T-helper 22 cell (primary cell): ENCODE measurements around the gene IL1RAPL1.

Source experiments
- DNase-seq: peaks from one replicate; pipeline ENCODE4 v3.0.0-alpha.2; 2020; ENCODE audit warnings: low read depth

Gene IL1RAPL1

DNA sequence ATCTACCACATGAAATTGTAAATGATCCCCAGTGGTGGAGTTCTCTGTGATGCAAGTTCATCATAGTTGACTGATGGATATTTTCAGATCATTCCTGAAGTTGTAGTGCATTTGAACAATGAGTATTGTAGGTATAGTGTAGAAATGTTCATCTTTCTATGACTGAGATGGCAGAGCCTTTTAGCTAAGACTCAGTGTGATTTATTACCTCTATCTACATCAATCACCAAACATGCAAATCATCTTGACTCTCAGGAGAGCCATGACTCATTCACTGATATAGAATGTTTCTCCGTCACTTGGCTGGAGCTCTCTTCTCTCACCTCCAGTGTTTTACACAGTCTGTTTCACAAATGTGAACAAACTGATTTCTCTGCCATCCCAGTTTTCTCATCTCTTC lies 392.6 kb downstream of the IL1RAPL1 start:
- no peak for DNase-seq

DNA sequence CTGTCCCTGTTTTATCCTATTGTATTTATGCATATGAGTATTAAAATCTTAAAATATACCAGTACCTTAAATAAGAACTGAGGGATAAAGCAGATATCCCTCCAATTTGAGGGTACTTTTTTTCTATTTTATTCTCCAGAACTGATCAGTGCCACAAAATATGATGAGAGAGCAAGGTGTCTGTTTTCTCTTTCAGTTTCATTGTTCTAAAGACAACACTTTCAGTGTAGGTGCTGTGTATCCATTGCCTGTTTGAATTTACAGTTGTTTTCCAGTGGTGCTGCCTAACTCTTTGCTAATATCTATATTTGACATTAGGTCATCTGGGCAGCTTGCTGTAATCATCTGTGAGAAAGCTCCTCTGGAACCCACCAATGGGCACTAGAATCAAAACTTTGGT lies 394.7 kb downstream of the IL1RAPL1 start:
- DNase-seq: no peak

DNA sequence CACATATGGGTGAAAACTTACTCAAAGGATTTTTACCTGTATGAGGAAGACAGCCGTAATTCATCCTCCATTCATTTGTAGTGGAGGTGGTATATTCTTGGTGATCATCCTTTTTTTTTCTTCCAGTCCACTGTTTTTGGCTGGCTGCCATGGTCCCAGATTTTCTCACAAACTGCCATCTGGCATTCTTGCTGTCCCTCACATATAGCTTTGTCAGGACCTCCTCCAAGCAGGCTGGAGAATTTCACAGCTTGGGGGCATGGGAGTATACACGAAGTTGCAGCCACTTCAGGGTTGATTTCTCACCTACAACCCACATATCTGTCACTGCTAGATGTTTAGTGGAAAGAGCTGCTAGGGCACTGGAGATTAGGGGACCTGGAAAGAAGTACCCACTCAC lies 401.0 kb downstream of the IL1RAPL1 start:
- no peak for DNase-seq

DNA sequence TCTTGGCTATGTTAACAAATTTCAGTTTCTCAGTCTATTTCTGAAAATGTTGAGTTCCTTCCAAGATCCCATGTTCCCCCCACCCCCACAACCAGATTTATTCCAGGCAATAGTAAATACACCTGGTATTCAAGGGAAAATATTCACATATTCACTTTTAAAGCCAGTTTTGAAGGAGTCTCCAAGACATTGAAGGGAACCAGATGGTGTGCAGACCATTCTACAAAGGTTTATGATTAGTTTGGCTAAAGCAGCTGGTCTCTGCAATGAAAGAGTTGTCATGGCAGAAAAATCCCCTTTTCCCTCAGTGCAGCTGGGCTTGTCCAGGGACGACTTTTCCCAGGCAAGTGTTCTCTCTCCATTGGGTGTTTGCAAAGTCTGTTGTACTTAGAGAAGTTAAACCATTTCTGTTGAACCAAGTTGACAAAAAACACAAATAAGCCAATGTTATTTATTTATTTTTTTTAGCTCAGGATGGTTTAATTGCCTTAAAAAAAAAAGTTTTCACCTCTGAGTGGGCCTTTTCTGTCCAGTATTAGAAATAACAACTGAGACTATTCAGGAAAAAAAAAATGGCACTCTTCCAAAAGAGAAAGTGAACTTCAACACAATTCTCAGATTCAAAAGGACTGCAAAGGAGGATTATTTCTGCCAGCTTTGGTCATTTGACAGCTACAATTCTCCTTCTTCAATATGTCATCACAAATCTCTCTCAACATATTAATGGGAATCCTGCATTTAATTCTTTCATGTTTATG lies 410.6 kb downstream of the IL1RAPL1 start:
- DNase-seq: no peak

DNA sequence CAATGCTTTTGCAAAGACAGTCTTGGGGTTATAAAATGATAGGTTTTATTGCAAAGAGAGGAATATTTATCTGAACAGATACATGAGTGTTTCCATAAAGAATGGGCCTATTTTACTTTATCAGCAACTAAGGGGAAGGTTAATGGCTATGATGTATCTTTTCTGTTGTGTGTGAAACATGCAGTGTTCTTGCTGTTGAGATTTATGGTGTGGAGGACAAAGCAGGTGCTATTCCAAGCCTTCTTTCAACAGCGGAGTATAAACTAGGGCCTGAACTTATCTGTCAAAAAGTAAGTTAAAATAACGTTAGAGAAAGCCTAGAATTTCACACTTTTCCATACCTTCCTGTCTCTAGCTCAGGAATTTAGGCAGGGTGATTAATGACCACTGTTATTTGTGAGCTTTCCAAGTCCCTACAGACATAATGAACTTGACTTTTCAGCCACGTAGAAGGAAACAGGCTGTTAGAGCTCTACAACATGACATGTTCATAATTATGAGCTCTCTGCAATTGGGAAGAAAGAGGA lies 411.4 kb downstream of the IL1RAPL1 start:
- DNase-seq: no peak

DNA sequence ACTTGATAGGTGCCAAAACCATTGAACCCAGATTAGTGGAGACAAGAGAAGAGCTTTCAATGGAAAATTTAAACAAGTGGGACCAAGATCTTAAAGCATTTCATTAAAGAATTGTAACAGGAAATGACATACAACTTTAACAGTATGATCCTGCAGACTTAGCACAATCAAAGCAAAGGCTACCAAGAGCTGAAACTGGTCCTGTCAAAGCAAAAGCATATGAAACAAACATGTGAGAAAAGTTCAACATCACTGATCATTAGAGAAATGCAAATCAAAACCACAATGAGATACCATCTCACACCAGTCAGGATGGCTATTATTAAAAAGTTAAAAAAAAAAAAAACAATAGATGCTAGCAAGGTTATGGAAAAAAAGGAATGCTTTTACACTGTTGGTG lies 425.6 kb downstream of the IL1RAPL1 start:
- DNase-seq: no peak

DNA sequence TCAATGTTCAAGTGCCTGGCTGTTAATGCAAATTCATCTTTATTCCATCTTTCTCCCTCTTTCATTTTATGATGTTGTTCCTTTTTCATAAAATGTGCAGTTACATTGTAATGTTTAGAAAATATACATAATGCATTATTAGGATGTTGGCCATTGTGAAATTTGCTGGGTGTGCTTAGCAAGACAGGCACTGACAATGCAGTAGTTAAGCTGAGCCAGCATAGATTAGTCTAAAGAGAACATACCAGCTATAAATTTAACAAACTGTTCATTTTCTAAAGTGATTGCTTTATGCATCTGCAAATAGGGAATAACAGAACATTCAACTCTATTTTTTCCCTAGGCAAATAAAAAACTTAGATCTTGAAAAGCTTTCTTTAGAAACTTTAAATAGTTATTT lies 436.0 kb downstream of the IL1RAPL1 start:
- DNase-seq: no peak

DNA sequence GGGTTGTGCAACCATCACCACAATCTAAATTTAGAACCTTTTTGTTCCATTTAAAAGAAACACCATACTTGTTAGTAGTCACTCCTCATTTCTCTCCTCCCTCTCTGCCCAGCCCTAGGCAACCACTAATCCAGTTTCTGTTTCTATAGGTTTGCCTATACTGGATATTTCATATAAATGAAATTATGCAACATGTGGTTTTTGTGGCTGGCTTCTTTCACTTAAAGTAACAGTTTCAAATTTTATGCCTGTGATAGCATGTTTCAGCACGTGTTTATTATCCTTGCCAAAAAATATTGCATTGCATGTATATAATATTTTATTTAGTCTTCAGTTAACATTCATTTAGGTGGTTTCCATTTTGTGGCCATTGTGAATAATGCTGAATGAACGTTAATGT lies 437.6 kb downstream of the IL1RAPL1 start:
- DNase-seq: no peak

DNA sequence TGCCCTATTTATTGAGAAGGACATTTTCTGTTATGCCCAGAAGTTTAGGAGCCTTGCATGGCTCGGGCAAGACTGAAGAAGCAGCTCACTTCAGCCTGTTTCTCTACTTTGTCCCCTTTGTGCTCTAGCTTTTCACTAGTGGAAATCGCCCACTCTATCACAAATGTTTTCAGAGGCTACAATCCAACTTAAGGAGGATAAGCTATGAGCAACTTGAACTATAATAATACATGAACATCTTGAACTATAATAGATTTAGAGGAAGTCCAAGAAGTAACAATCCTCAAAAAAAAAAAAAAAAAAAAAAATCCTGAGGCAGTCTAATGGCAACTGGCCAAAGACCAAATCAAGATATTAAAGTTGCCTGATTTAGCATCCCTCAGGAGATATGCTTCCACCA lies 452.3 kb downstream of the IL1RAPL1 start:
- DNase-seq: no peak

DNA sequence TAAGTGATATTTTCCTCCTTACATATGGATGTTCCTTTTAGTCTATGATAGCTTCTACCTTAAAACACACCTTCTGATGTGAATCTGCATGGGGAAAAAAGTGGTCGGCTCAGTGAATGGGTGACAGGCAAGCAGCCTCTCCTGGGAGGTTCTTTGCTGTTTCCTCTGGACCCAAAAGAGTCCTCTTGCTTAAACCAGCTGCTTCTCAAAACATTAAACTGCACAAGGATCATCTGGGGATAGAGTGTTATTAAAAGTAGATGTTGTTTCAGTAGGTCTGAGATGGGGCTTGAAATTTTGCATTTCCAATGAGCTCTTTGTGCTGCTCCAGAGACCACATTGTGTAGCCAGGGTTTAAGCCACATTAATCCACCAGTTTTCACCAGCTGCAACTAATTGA lies 452.9 kb downstream of the IL1RAPL1 start:
- no peak for DNase-seq

DNA sequence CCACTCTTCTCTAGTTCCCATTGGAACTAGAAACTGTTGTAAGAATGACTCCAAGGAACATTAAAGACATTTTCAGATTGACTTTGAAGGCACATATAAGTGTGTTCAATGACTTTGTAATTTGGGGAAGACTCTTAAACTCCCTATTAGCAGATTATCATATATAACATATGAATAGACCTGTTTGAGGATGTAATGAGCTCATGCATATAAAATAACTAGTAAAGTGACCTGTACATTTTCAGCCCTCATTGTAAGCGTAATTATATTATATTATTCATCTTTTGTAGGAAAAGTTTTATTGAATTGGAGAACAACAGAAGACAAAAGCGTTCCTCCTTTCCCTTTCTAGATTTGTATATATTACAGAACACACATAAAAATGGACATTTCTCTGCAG lies 455.1 kb downstream of the IL1RAPL1 start:
- DNase-seq: no peak

DNA sequence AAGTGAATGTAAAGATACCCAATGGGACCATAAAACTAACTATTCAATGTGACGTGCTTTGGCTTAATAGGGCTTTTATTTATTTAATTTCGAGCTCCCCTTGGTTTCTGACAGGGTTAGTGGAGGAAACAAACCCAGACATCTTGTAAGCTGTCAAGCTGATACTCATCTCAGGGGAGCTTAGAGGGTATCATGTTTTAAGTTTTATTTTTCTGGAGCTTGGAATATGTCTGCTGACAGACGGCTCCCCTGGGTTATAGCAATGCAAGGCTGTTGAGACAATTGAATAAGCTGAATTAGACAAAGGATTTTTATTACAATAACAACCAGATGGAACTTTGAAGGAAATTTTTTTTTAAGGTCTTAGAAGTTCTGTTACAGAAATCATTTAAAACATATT lies 456.5 kb downstream of the IL1RAPL1 start:
- DNase-seq: no peak

DNA sequence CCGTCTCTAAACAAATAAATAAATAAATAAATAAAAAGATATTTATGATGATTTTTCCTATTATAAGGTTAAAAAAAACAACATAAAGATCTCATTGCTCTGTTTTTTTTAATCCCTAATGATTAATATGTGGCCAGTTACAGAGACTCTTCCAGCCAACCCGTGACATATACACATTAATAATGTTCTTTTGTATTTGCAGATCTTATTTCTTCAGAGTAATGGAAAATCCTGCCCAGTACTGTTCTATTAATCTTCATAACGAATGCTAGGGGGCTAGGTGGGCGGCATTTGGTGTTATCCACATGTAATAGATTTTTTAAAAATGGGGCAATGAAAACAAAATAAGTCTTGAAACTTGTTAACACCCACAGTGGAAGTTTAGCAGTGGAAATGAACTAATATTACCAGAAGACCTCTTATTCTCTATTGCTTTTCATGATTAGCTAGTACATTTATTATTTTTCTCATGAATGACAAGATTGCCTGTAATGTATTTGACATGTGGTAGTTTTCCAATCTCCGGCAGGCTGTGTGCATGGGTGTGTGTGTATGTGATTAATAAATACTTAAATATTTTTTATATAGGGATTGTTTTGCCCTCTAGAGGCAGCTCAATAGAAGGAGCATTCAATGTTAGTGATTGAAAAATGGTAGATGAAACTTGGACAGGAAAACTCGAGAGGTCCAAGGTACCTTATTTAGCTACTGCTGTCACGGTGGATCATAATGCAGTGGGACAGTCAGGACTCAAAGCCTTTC lies 457.4 kb downstream of the IL1RAPL1 start:
- DNase-seq: no peak

DNA sequence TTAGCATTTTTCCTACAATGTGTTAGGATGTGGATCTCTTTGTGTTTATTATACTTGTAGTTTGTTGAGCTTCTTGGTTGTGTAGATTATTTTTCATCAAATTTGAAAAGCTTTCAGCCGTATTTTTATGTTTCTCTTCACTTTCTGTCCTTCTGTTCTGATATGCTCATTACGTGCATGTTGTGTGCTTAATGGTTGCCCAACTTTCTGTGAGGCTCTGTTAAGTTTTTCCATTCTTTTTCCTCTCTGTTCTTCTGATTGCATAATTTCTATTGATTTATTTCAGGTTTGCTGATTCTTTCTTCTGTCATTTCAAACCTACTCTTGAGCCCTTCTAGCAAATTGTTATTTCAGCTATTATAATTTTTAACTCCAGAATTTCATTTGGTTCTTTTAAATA lies 478.2 kb downstream of the IL1RAPL1 start:
- no peak for DNase-seq

DNA sequence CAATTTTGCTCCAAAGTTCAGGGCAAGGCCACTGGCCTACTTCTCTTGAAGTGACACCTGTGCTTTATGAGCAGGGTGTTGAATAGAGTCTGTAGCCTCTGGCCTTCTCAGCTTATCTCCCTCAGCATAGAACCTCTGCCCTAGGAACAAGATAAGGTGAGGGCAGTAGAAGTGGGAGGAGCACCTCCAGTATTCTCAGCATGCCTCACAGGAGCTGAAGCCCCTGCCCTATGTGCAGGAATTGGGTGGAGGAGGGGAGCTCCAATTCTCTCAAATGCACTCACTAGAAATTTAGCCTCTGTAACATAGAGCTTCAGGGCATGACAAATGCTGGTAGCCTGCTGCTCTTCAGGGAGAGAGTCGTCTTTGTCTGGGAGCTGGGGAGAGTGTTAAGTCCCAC lies 479.3 kb downstream of the IL1RAPL1 start:
- no peak for DNase-seq

DNA sequence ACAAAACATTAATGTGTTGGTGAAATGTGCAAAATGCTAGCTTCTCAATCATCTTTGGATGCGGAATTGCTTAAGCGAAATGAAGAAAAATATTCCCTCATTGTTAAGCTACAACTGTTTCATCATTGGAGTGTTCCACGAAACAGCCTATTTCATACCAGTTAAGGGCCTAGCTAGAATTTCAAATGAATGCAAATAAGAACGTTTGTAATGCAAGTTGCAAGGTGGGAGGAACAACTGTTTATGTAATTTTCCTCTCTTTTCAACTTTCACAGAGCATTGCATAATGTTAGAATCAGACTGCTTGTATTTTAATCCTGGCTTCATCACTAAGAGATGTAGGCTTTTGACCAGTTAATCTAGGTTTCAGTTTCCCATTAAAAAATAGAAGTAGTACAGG lies 480.1 kb downstream of the IL1RAPL1 start:
- DNase-seq: no peak

DNA sequence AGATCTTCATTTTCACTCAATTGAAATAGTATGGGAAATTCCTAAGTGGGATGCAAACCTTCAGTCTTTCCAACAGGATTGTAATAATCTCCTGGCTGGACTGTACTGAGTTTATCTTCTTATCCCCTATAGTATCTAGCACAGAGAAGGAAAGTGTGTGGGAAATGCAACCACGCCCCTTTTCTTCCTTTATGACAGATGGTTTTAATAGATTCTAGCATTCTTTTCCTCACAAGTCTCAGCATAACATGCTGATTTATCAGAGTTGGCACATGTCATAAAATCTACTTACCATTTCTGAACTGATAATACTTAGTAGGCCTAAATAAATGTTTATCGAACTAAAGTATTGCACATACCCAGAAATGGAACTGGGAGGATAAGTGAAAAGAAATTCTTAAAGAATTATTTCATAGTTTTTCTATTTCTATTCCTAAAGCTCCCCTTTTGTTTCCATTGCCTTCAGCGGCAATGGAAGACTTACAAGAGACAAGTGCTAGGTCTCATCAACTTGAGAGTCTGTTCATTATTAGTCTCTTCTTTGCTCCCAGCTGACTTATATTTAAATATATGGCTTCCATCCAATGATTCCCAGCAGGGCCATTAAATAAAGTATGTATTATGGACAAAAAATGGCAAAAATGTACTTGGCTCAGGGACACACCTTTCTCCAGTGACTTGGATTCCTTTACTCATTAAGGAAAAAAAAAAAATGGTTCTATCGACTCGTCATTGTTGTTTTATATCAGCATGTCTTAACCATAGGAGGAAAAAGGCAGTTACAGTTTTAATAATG lies 484.5 kb downstream of the IL1RAPL1 start:
- DNase-seq: no peak

DNA sequence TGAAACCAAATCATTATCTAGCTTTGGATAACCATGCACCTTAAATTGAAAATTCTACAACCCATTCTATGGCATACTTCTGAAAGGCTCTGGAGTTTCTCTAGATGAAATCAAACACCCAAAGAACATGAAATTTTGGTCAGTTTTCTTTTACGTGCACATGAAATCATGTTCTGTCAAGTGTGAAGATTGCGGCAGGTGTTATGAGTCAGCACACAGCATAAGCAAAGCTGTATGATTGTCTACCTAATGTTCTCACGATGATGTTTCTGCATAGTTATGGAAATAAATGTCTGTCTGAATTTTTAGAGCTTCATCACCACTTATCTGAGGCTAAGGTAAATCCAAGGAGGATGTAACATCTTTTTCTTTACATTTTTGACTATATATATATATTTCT lies 495.3 kb downstream of the IL1RAPL1 start:
- no peak for DNase-seq

DNA sequence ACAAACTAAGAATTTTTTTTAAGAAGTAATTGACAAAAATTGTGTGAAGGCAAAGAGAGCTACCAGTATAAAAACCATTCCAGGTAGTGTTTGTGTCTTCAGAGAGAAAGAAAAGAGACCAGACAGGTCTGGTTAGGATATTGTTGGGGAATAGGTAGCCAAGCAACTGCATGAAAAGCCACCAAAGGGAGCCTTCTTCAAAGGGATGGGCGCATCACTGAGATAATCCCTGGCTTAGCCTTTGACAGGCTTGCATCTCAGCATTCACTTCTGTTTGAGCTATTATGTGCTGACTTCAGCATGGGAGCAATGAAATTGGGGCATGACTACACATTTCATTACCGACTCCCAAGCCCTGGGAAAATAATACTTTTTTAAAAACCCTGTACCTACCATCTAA lies 496.6 kb downstream of the IL1RAPL1 start:
- DNase-seq: no peak

DNA sequence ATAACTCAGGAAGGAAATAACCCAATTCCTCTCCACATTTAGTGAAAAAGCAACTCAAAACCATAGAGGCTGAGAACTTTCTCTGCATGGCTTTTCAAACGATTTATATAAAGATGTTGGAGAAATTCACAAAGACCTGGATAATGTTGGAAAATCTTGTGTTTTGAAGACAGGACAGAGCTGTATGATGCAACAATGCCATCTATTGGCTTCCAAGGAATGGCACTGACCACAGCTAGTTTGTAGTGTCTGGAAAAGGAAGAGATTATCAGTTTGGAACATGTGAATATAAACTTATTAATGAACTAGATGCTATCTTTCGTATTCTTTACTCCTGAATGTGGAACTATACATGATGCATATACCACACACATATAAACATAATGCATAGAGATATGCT lies 503.6 kb downstream of the IL1RAPL1 start:
- no peak for DNase-seq

DNA sequence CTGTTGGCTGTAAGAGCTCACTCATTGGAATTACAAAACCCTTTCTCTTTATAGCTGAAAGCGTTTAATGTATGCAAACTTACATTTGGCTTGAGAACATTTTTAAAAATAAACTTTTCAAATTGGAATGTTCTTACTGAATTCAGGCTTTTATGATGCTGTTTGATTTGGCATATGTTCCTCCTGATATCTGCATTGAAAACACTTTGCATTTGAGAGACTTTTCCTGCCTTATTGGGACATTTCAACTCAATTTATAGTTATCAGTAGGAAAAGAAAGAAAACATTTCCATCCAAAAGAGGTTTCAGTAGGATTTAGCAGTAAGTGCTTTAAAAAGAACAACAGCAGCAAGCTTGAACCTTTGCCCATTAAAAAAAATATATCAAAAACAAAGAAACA lies 520.0 kb downstream of the IL1RAPL1 start:
- DNase-seq: no peak

DNA sequence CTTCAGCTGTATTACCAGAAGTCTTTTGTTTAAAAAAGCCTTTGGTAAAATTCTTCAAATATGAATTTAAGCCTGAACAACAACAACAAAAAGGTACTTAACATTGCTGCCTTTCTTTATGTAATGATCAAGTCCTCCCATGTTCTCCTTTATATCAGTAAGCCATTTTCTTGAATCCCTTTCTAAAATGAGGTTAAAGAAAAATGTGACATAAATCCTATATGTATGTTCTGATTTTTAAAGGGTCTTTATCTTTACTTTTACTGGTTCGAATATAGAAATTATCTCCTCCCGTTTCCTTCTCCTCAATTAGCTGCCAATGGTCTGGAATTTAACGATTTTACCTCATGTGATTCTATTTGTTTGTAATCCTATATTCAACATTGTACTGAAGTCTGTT lies 522.8 kb downstream of the IL1RAPL1 start:
- DNase-seq: no peak

DNA sequence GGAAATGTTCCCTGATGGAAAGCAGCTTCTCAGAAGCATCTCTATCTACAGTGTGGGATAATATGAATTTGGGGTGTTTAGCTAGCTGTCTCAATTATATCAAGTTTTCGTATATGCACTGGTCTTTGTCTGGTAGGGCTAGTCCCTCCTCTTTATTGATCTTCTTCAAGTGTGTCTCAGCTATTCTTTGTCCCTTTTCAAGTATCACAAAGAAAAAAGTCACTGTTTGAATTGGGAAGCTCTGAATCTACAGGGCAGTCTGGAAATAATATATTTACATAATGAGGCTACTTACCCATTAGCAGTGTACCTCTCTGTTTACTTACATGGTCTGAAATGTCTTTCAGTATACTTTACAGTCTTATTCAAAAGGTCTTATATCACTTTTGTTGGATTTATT lies 526.0 kb downstream of the IL1RAPL1 start:
- no peak for DNase-seq
